Stimulated activated naive B cell treated with anti-CD40 and anti-IgM and Interleukin-4, amounts not matched to agents 10 μg/mL and 1 μg/mL and 100 μg/mL, for 72 hours (primary cell): ENCODE results near the gene BIRC2.
"Not testable (repeated sequence)": the region's sequence is repeated elsewhere in the genome, so short reads cannot be mapped to it uniquely, and the experiment has no call there.

Experiments
- ATAC-seq, 2 donors: fragments of 150-1000 bp; cut with Tn5 transposase; replicated peaks; 2 replicates each; pipeline ENCODE4 v1.10.0; 2021; ENCODE audit warnings: moderate library complexity in 1 of 2
- DNase-seq: peaks from one replicate; pipeline ENCODE4 v3.0.0; 2021
- H3K27ac Mint-ChIP-seq: one replicate; pipeline ENCODE4 v1.8.0; 2022; ENCODE audit warnings: mild to moderate bottlenecking, mixed read lengths
- H3K27me3 Mint-ChIP-seq, 2 donors: one replicate each; pipeline ENCODE4 v1.8.0; 2022; ENCODE audit warnings: mixed read lengths in 2 of 2
- H3K36me3 Mint-ChIP-seq, 2 donors: one replicate each; pipeline ENCODE4 v1.8.0; 2022; ENCODE audit warnings: mixed read lengths in 2 of 2, mild to moderate bottlenecking in 1 of 2
- H3K4me1 Mint-ChIP-seq, 2 donors: one replicate each; pipeline ENCODE4 v1.8.0; 2022; ENCODE audit warnings: mixed read lengths in 2 of 2, mild to moderate bottlenecking in 1 of 2
- H3K4me3 Mint-ChIP-seq, 2 donors: one replicate each; pipeline ENCODE4 v1.8.0; 2022; ENCODE audit warnings: mild to moderate bottlenecking in 2 of 2, mixed read lengths in 2 of 2, moderate library complexity in 1 of 2
- H3K9me3 Mint-ChIP-seq, 2 donors: one replicate each; pipeline ENCODE4 v1.8.0; 2022; ENCODE audit warnings: mixed read lengths in 2 of 2, mild to moderate bottlenecking in 1 of 2

Gene BIRC2

GRCh38 chr11:102346748-102347461, at the start of gene BIRC2:
TSS of gene BIRC2 (plus strand) at chr11:102347214. CDS start at chr11:102349855, 2,641 bp downstream.
- no peaks in the 10 kb centered on the region for H3K9me3 Mint-ChIP-seq
- H3K27me3 Mint-ChIP-seq: no peaks in the 10 kb centered on the region
- peak within 1 kb of the TSS; percentile 99 for H3K27ac Mint-ChIP-seq
- peaks cover 7 to 33% of the 10 kb centered on the region in 2 donors for H3K36me3 Mint-ChIP-seq
- DNase-seq: peak; percentile 93
- peak within 1 kb of the TSS; percentile 94 to 95 for H3K4me3 Mint-ChIP-seq
- H3K4me1 Mint-ChIP-seq: peaks cover 22 to 38% of the 10 kb centered on the region in 2 donors
- peak; percentile 88 to 95 for ATAC-seq

GRCh38 chr11:102300837-102301236, 46.2 kb upstream of the BIRC2 start:
- peaks cover 55 to 76% of the 10 kb centered on the region in 2 donors for H3K4me1 Mint-ChIP-seq
- H3K4me3 Mint-ChIP-seq, ATAC-seq, DNase-seq, H3K27me3 Mint-ChIP-seq: not testable (repeated sequence)
- peaks cover 10 to 22% of the 10 kb centered on the region in 2 donors for H3K9me3 Mint-ChIP-seq
- peak overlapping the region; percentile 33 for H3K27ac Mint-ChIP-seq
- H3K36me3 Mint-ChIP-seq: peaks cover 19 to 29% of the 10 kb centered on the region in 2 donors

- no peak for ATAC-seq
- no peak for DNase-seq
- Mint-ChIP-seq H3K4me3 (no peak overlapping the region), H3K27ac (no peak overlapping the region), H3K4me1 (peaks cover 58 to 86% of the 10 kb centered on the region in 2 donors), H3K9me3 (peaks cover 10 to 22% of the 10 kb centered on the region in 2 donors), H3K27me3 (no peaks in the 10 kb centered on the region), H3K36me3 (peaks cover 19 to 26% of the 10 kb centered on the region in 2 donors)
Observed at GRCh38 chr11:102302241-102302640, 44.8 kb upstream of the BIRC2 start.

- Mint-ChIP-seq H3K27ac (peak overlapping the region; percentile 49), H3K4me3 (no peak overlapping the region), H3K27me3 (no peaks in the 10 kb centered on the region), H3K4me1 (peaks cover 49 to 75% of the 10 kb centered on the region in 2 donors), H3K36me3 (peaks cover 17 to 23% of the 10 kb centered on the region in 2 donors), H3K9me3 (peaks cover 9 to 22% of the 10 kb centered on the region in 2 donors)
- ATAC-seq (no peak), DNase-seq (no peak)
Observed at GRCh38 chr11:102304686-102305085, 42.3 kb upstream of the BIRC2 start.

GRCh38 chr11:102305352-102306047, 41.5 kb upstream of the BIRC2 start:
- Mint-ChIP-seq H3K36me3 (peaks cover 17 to 23% of the 10 kb centered on the region in 2 donors), H3K4me3 (peak overlapping the region; percentile 23 to 36), H3K4me1 (peaks cover 43 to 67% of the 10 kb centered on the region in 2 donors), H3K27ac (peak overlapping the region; percentile 84), H3K9me3 (peaks cover 9 to 22% of the 10 kb centered on the region in 2 donors), H3K27me3 (no peaks in the 10 kb centered on the region)
- DNase-seq (no peak), ATAC-seq (no peak)

GRCh38 chr11:102306048-102306597, 40.9 kb upstream of the BIRC2 start:
- H3K27ac Mint-ChIP-seq: peak overlapping the region; percentile 84
- H3K9me3 Mint-ChIP-seq: peaks cover 9 to 22% of the 10 kb centered on the region in 2 donors
- H3K4me3 Mint-ChIP-seq: peak overlapping the region; percentile 23 to 75
- ATAC-seq (peak; percentile 26 to 34), DNase-seq (no peak)
- peaks cover 17 to 23% of the 10 kb centered on the region in 2 donors for H3K36me3 Mint-ChIP-seq
- H3K27me3 Mint-ChIP-seq: no peaks in the 10 kb centered on the region
- H3K4me1 Mint-ChIP-seq: peaks cover 40 to 60% of the 10 kb centered on the region in 2 donors

- Mint-ChIP-seq H3K36me3 (peaks cover 10 to 15% of the 10 kb centered on the region in 2 donors), H3K4me3 (peak overlapping the region; percentile 71 to 75), H3K4me1 (peaks cover 35 to 51% of the 10 kb centered on the region in 2 donors), H3K27me3 (no peaks in the 10 kb centered on the region), H3K27ac (peak overlapping the region; percentile 83), H3K9me3 (peaks cover 4 to 14% of the 10 kb centered on the region in 2 donors)
- ATAC-seq: peak; percentile 66 to 74
- DNase-seq: no peak
Observed at GRCh38 chr11:102306817-102307726, 39.9 kb upstream of the BIRC2 start.

- Mint-ChIP-seq H3K4me1 (peaks cover 35 to 50% of the 10 kb centered on the region in 2 donors), H3K4me3 (no peak overlapping the region), H3K27ac (no peak overlapping the region), H3K36me3 (peaks cover 10 to 15% of the 10 kb centered on the region in 2 donors), H3K9me3 (peaks cover 4 to 14% of the 10 kb centered on the region in 2 donors), H3K27me3 (no peaks in the 10 kb centered on the region)
- ATAC-seq (no peak), DNase-seq (no peak)
Observed at GRCh38 chr11:102307727-102308038, 39.3 kb upstream of the BIRC2 start.

GRCh38 chr11:102309621-102310541, 37.1 kb upstream of the BIRC2 start:
- ATAC-seq: no peak
- Mint-ChIP-seq H3K27ac (peak overlapping the region; percentile 5), H3K27me3 (no peaks in the 10 kb centered on the region), H3K4me1 (peaks cover 35 to 51% of the 10 kb centered on the region in 2 donors), H3K4me3 (no peak overlapping the region), H3K36me3 (peaks cover 0 to 1% of the 10 kb centered on the region in 2 donors), H3K9me3 (peaks cover 0 to 1% of the 10 kb centered on the region in 2 donors)
- DNase-seq: no peak

GRCh38 chr11:102312667-102313066, 34.3 kb upstream of the BIRC2 start:
- ATAC-seq (no peak), DNase-seq (no peak)
- H3K4me3 Mint-ChIP-seq: peak overlapping the region in 1 of 2 donors; percentile 51
- H3K4me1 Mint-ChIP-seq: peaks cover 29 to 39% of the 10 kb centered on the region in 2 donors
- peaks cover 0 to 4% of the 10 kb centered on the region in 2 donors for H3K27me3 Mint-ChIP-seq
- H3K27ac Mint-ChIP-seq: peak overlapping the region; percentile 81
- H3K36me3 Mint-ChIP-seq: peaks cover 6 to 7% of the 10 kb centered on the region in 2 donors
- H3K9me3 Mint-ChIP-seq: no peaks in the 10 kb centered on the region

GRCh38 chr11:102313238-102313940, 33.6 kb upstream of the BIRC2 start:
- DNase-seq: no peak
- H3K4me3 Mint-ChIP-seq: peak overlapping the region; percentile 75 to 79
- peaks cover 0 to 4% of the 10 kb centered on the region in 2 donors for H3K27me3 Mint-ChIP-seq

GRCh38 chr11:102314784-102315183, 32.2 kb upstream of the BIRC2 start:
- Mint-ChIP-seq H3K9me3 (no peaks in the 10 kb centered on the region), H3K27ac (peak overlapping the region; percentile 93), H3K27me3 (peaks cover 0 to 4% of the 10 kb centered on the region in 2 donors), H3K4me3 (peak overlapping the region; percentile 10 to 34), H3K4me1 (peaks cover 34 to 43% of the 10 kb centered on the region in 2 donors), H3K36me3 (peaks cover 22 to 25% of the 10 kb centered on the region in 2 donors)
- DNase-seq (no peak), ATAC-seq (no peak)

More at GRCh38 chr11:102313238-102313940, 33.6 kb upstream of the BIRC2 start:
- Mint-ChIP-seq H3K4me1 (peaks cover 29 to 39% of the 10 kb centered on the region in 2 donors), H3K27ac (peak overlapping the region; percentile 97), H3K9me3 (no peaks in the 10 kb centered on the region), H3K36me3 (peaks cover 9 to 11% of the 10 kb centered on the region in 2 donors)
- no peak for ATAC-seq
